Measurements from ENCODE around the gene ZBTB42. TPM values are rescaled to one million over a fixed set of nuclear protein-coding genes. Genes with fewer than 3 reads are reported as not detected.

The ZBTB42 gene
- total and polyA plus RNA-seq, 3 donors from 2014 or later = 6.1 to 8.4 (median 7.1) TPM

DNA sequence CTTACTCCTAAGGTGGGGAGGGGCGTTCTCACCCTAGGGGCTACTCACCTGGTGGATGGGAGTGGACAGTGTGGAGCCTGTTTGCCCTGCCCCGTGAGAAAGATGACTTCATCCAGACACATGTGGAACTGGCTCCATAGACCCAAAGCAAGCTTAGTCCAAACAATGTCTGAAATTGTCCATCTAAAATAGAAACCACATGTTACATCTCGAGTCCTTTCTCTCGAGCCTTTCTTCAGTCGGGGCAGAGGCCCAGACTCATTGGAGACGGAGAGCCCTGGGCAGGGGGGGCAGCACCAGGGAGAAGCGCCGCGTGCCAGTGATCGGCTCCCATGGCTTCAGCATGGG lies 43.7 kb upstream of the ZBTB42 start:
- Histone ChIP-seq H3K27ac (no peak overlapping the region), H3K9me3 (no peaks in the 10 kb centered on the region), H3K27me3 (no peaks in the 10 kb centered on the region), H3K36me3 (ENCODE audit: low read depth, missing control alignments) (no peaks in the 10 kb centered on the region), H3K4me1 (peaks cover 17% of the 10 kb centered on the region), H3K4me3 (no peak overlapping the region)
- TF ChIP-seq, protein P1, sequence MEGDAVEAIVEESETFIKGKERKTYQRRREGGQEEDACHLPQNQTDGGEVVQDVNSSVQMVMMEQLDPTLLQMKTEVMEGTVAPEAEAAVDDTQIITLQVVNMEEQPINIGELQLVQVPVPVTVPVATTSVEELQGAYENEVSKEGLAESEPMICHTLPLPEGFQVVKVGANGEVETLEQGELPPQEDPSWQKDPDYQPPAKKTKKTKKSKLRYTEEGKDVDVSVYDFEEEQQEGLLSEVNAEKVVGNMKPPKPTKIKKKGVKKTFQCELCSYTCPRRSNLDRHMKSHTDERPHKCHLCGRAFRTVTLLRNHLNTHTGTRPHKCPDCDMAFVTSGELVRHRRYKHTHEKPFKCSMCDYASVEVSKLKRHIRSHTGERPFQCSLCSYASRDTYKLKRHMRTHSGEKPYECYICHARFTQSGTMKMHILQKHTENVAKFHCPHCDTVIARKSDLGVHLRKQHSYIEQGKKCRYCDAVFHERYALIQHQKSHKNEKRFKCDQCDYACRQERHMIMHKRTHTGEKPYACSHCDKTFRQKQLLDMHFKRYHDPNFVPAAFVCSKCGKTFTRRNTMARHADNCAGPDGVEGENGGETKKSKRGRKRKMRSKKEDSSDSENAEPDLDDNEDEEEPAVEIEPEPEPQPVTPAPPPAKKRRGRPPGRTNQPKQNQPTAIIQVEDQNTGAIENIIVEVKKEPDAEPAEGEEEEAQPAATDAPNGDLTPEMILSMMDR (IDR thresholded peaks at IDR 0.05) = no peak
- no peak for TF ChIP-seq POLR2A (IDR thresholded peaks at IDR 0.05)
- 89% methylated on average over 10 of the region's 10 CpGs for WGBS, 2 donors
- no peak for DNase-seq
- intact Hi-C loops (cut with DNase I; ENCODE audit: low total_unique reads) = no loop called here

- TF ChIP-seq, protein P1 (IDR thresholded peaks at IDR 0.05) = no peak
- no peak for TF ChIP-seq POLR2A (IDR thresholded peaks at IDR 0.05)
- H3K36me3 ChIP-seq (ENCODE audit: low read depth, missing control alignments) = no peaks in the 10 kb centered on the region
- H3K27ac ChIP-seq = no peak overlapping the region
- intact Hi-C loops (cut with DNase I; ENCODE audit: low total_unique reads) = no loop called here
- WGBS, 2 donors = 91 to 96% methylated on average over 16 to 19 of the region's 19 CpGs
- H3K4me3 ChIP-seq = no peak overlapping the region
- H3K27me3 ChIP-seq = no peaks in the 10 kb centered on the region
- no peak for DNase-seq
- H3K4me1 ChIP-seq = peaks cover 17% of the 10 kb centered on the region
- H3K9me3 ChIP-seq = no peaks in the 10 kb centered on the region
Measured at GRCh38 chr14:104757681-104758392, 43.1 kb upstream of the ZBTB42 start.

DNA sequence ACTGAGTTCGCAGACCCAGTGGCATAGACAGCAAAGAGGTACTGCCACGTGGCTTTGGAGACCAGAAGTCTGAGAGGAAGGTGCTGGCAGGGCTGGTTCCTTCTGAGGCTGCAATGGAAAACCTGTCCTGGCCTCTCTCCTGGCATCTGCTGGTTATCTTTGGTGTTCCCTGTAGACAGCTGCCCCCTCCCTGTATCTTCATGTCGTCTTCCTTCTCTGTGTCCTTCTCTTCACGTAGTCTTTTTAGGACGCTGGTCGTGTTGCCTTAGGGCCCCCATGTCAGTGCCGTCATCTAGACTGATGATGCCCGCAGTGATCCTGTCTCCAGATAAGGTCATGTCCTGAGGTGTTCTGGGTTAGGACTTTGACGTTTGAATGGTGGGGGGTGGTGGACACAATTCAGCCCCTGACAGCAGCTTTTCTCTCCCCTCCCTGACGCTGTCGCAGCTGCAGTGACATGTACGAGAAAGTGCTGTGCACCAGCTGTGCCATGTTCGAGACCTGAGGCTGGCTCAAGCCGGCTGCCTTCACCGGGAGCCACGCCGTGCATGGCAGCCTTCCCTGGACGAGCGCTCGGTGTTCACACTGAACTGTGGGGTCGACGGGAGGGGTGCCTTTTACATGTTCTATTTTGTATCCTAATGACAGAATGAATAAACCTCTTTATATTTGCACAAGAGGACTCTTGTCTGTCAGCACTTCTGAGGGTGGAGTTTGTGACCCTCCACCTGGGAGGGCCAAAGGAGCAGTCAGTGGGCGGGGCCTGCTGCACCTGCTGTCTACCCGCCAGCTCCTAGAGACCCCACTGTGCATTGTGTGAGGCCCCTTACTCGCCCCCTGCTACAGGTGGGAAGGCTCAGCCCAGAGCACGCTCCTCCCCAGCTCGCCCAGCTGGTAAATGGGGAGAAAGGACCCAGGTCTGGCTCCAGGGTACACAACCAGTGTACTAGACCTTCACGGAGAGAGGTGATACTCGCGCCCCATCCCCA lies 41.6 kb upstream of the ZBTB42 start:
- no peak overlapping the region for H3K27ac ChIP-seq
- no peaks in the 10 kb centered on the region for H3K27me3 ChIP-seq
- no peak overlapping the region for H3K4me3 ChIP-seq
- H3K4me1 ChIP-seq = peaks cover 7% of the 10 kb centered on the region
- H3K9me3 ChIP-seq = no peaks in the 10 kb centered on the region
- intact Hi-C loops (cut with DNase I; ENCODE audit: low total_unique reads) = no loop called here
- 85 to 86% methylated on average over 25 to 30 of the region's 30 CpGs for WGBS, 2 donors
- TF ChIP-seq, protein P1 (IDR thresholded peaks at IDR 0.05) = no peak
- no peak for TF ChIP-seq POLR2A (IDR thresholded peaks at IDR 0.05)
- H3K36me3 ChIP-seq (ENCODE audit: low read depth, missing control alignments) = no peaks in the 10 kb centered on the region
- DNase-seq = no peak

- TF ChIP-seq, protein P1 (IDR thresholded peaks at IDR 0.05) = no peak
- no peak for TF ChIP-seq POLR2A (IDR thresholded peaks at IDR 0.05)
- Histone ChIP-seq H3K27ac (no peak overlapping the region), H3K4me3 (no peak overlapping the region), H3K36me3 (ENCODE audit: low read depth, missing control alignments) (no peaks in the 10 kb centered on the region), H3K4me1 (peaks cover 11% of the 10 kb centered on the region), H3K9me3 (no peaks in the 10 kb centered on the region), H3K27me3 (no peaks in the 10 kb centered on the region)
- WGBS, 2 donors = 92 to 95% methylated on average over 3 of the region's 3 CpGs
- intact Hi-C loops (cut with DNase I; ENCODE audit: low total_unique reads) = loop anchor here (10.0 kb wide), 1 partner anchor 279 kb away; no protein-coding TSS in a partner anchor
- no peak for DNase-seq
Measured at GRCh38 chr14:104765517-104765916, 35.4 kb upstream of the ZBTB42 start.
